Umbilical cord (tissue), 2 donors: Measurements from ENCODE around the gene MBLAC2. TPM values are rescaled to one million over a fixed set of nuclear protein-coding genes. Genes with fewer than 3 reads are reported as not detected.

ENCODE experiments used
- DNase-seq: peaks from one replicate; pipeline ENCODE4 v3.0.0-alpha.2; 2015; ENCODE audit warnings: low spot score
- total RNA-seq: library from RNA; depleted of rRNA; stranded (reverse); fragments of >200 nt; gene quantifications from one replicate; pipeline ENCODE4 v1.2.3, GENCODE V29; 2014; ENCODE audit warnings: low replicate concordance; ENCODE audit not compliant: insufficient read depth

MBLAC2 gene
- total RNA-seq = 9.4 TPM

GRCh38 chr5:90474235-90475107 lies at the start of gene MBLAC2, which contains the start of gene POLR3G:
TSS of gene MBLAC2 (minus strand) at chr5:90474771. CDS start at chr5:90474292, 479 bp downstream.
TSS of gene POLR3G (plus strand) at chr5:90474864. CDS start at chr5:90485568, 10,704 bp downstream.
- peak; percentile 93 for DNase-seq

GRCh38 chr5:90519081-90519480 lies 44.5 kb upstream of the MBLAC2 start:
- DNase-seq = no peak

- no peak for DNase-seq
Observed at GRCh38 chr5:90518661-90519060, 44.1 kb upstream of the MBLAC2 start.

GRCh38 chr5:90514520-90514919 lies 39.9 kb upstream of the MBLAC2 start:
- DNase-seq = no peak

- DNase-seq = no peak
Observed at GRCh38 chr5:90510438-90510837, 35.9 kb upstream of the MBLAC2 start.

GRCh38 chr5:90506221-90506620 lies 31.6 kb upstream of the MBLAC2 start:
- no peak for DNase-seq

- no peak for DNase-seq
Observed at GRCh38 chr5:90504743-90505142, 30.2 kb upstream of the MBLAC2 start.

GRCh38 chr5:90503596-90503995 lies 29.0 kb upstream of the MBLAC2 start:
- no peak for DNase-seq

GRCh38 chr5:90495146-90495545 lies 20.6 kb upstream of the MBLAC2 start:
- no peak for DNase-seq

GRCh38 chr5:90494043-90494442 lies 19.5 kb upstream of the MBLAC2 start:
- DNase-seq = no peak

GRCh38 chr5:90488791-90489190 lies 14.2 kb upstream of the MBLAC2 start:
- no peak for DNase-seq

- DNase-seq = no peak
Observed at GRCh38 chr5:90484540-90484939, 10.0 kb upstream of the MBLAC2 start.

- DNase-seq = no peak
Observed at GRCh38 chr5:90483206-90483605, 8.6 kb upstream of the MBLAC2 start.

- no peak for DNase-seq
Observed at GRCh38 chr5:90480699-90481098, 6.1 kb upstream of the MBLAC2 start.

- DNase-seq = no peak
Observed at GRCh38 chr5:90479611-90480385, 5.2 kb upstream of the MBLAC2 start.

GRCh38 chr5:90477621-90478215 lies 3.1 kb upstream of the MBLAC2 start:
- DNase-seq = no peak

GRCh38 chr5:90477073-90477472 lies 2.5 kb upstream of the MBLAC2 start:
- DNase-seq = no peak

GRCh38 chr5:90476391-90476790 lies 1.8 kb upstream of the MBLAC2 start:
- no peak for DNase-seq

- no peak for DNase-seq
Observed at GRCh38 chr5:90475436-90475980, 937 bp upstream of the MBLAC2 start.

GRCh38 chr5:90473396-90474234 lies 956 bp downstream of the MBLAC2 start:
- peak; percentile 18 for DNase-seq
